Activated naive CD8-positive, alpha-beta T cell treated with anti-CD3 and anti-CD28 coated beads, Interleukin-2, amount 10 ng/mL, durations not matched to agents 7 days and 5 days (primary cell): Measurements from ENCODE around the gene SRI. TPM values are rescaled to one million over a fixed set of nuclear protein-coding genes. Genes with fewer than 3 reads are reported as not detected.
"Not testable (repeated sequence)": the region's sequence is repeated elsewhere in the genome, so short reads cannot be mapped to it uniquely, and the experiment has no call there.

Source experiments
- ATAC-seq: fragments of 150-1000 bp; cut with Tn5 transposase; one replicate; pipeline ENCODE4 v1.10.0; 2021; ENCODE audit warnings: low read depth, moderate library complexity
- POLR2A ChIA-PET: fragments of 350-600 bp; sonication (Branson Sonifier 250); formaldehyde crosslinking; loops from one replicate; lab custom pipeline; 2021; ENCODE audit warnings: antibody characterized with exemption; lab: Charles Lee
- DNase-seq: peaks from one replicate; pipeline ENCODE4 v3.0.0; 2021
- H3K27ac Mint-ChIP-seq: one replicate; pipeline ENCODE4 v1.8.0; 2022; ENCODE audit warnings: mild to moderate bottlenecking, mixed read lengths
- H3K27me3 Mint-ChIP-seq: one replicate; pipeline ENCODE4 v1.8.0; 2022; ENCODE audit warnings: mild to moderate bottlenecking, moderate library complexity, mixed read lengths
- H3K36me3 Mint-ChIP-seq: one replicate; pipeline ENCODE4 v1.8.0; 2021; ENCODE audit warnings: mild to moderate bottlenecking, mixed read lengths
- H3K4me1 Mint-ChIP-seq: one replicate; pipeline ENCODE4 v1.8.0; 2021; ENCODE audit warnings: mixed read lengths
- H3K4me3 Mint-ChIP-seq: one replicate; pipeline ENCODE4 v1.8.0; 2022; ENCODE audit warnings: mild to moderate bottlenecking, moderate library complexity, mixed read lengths
- H3K9me3 Mint-ChIP-seq: one replicate; pipeline ENCODE4 v1.8.0; 2021; ENCODE audit warnings: mixed read lengths
- total RNA-seq, 2 experiments: library from RNA; stranded (reverse); gene quantifications; one replicate each; pipeline ENCODE4 v1.2.3, GENCODE V29; 2021

SRI gene
- total RNA-seq, 2 experiments from 2014 or later = 108 to 119 TPM

- POLR2A ChIA-PET = no interaction called here
- Mint-ChIP-seq H3K4me3 (no peak overlapping the region), H3K27ac (no peak overlapping the region), H3K36me3 (peaks cover 27% of the 10 kb centered on the region), H3K27me3 (no peaks in the 10 kb centered on the region), H3K9me3 (no peaks in the 10 kb centered on the region), H3K4me1 (no peaks in the 10 kb centered on the region)
- ATAC-seq (no peak), DNase-seq (no peak)
Observed at GRCh38 chr7:88200261-88200660, 19.6 kb downstream of the SRI start.

- Mint-ChIP-seq H3K27me3 (no peaks in the 10 kb centered on the region), H3K9me3 (no peaks in the 10 kb centered on the region), H3K4me3 (no peak overlapping the region), H3K27ac (no peak overlapping the region), H3K36me3 (no peaks in the 10 kb centered on the region), H3K4me1 (no peaks in the 10 kb centered on the region)
- POLR2A ChIA-PET = no interaction called here
- DNase-seq (no peak), ATAC-seq (no peak)
Observed at GRCh38 chr7:88191911-88192310, 27.9 kb downstream of the SRI start.

GRCh38 chr7:88185650-88186049 lies 34.2 kb downstream of the SRI start:
- Mint-ChIP-seq H3K27me3 (no peaks in the 10 kb centered on the region), H3K27ac (no peak overlapping the region), H3K9me3 (no peaks in the 10 kb centered on the region), H3K4me1 (no peaks in the 10 kb centered on the region), H3K4me3 (no peak overlapping the region), H3K36me3 (peaks cover 1% of the 10 kb centered on the region)
- POLR2A ChIA-PET = no interaction called here
- no peak for ATAC-seq
- DNase-seq = no peak

GRCh38 chr7:88184848-88185304 lies 35.0 kb downstream of the SRI start:
- H3K27ac Mint-ChIP-seq = no peak overlapping the region
- H3K4me3 Mint-ChIP-seq = no peak overlapping the region
- DNase-seq (no peak), ATAC-seq (no peak)
- H3K9me3 Mint-ChIP-seq = no peaks in the 10 kb centered on the region
- H3K36me3 Mint-ChIP-seq = peaks cover 1% of the 10 kb centered on the region
- H3K4me1 Mint-ChIP-seq = no peaks in the 10 kb centered on the region
- H3K27me3 Mint-ChIP-seq = no peaks in the 10 kb centered on the region
- POLR2A ChIA-PET = no interaction called here

- Mint-ChIP-seq H3K27ac (no peak overlapping the region), H3K27me3 (no peaks in the 10 kb centered on the region), H3K36me3 (peaks cover 1% of the 10 kb centered on the region), H3K4me3 (no peak overlapping the region), H3K4me1 (no peaks in the 10 kb centered on the region), H3K9me3 (no peaks in the 10 kb centered on the region)
- DNase-seq = no peak
- ATAC-seq = no peak
- POLR2A ChIA-PET = no interaction called here
Observed at GRCh38 chr7:88183051-88183450, 36.8 kb downstream of the SRI start.

GRCh38 chr7:88176190-88176589 lies 43.6 kb downstream of the SRI start:
- DNase-seq (no peak), ATAC-seq (no peak)
- no peaks in the 10 kb centered on the region for H3K27me3 Mint-ChIP-seq
- H3K27ac Mint-ChIP-seq = no peak overlapping the region
- H3K4me1 Mint-ChIP-seq = no peaks in the 10 kb centered on the region
- no peaks in the 10 kb centered on the region for H3K9me3 Mint-ChIP-seq
- POLR2A ChIA-PET = no interaction called here
- H3K36me3 Mint-ChIP-seq = no peaks in the 10 kb centered on the region
- H3K4me3 Mint-ChIP-seq = no peak overlapping the region

- no peaks in the 10 kb centered on the region for H3K36me3 Mint-ChIP-seq
- POLR2A ChIA-PET = no interaction called here
- no peaks in the 10 kb centered on the region for H3K9me3 Mint-ChIP-seq
- H3K27ac Mint-ChIP-seq = no peak overlapping the region
- H3K4me1 Mint-ChIP-seq = no peaks in the 10 kb centered on the region
- DNase-seq = no peak
- H3K4me3 Mint-ChIP-seq = no peak overlapping the region
- ATAC-seq = no peak
- no peaks in the 10 kb centered on the region for H3K27me3 Mint-ChIP-seq
Observed at GRCh38 chr7:88172842-88173241, 47.0 kb downstream of the SRI start.

GRCh38 chr7:88169717-88170320 lies 50.0 kb downstream of the SRI start:
- H3K27me3 Mint-ChIP-seq = no peaks in the 10 kb centered on the region
- DNase-seq = no peak
- ATAC-seq = no peak
- POLR2A ChIA-PET = no interaction called here
- no peak overlapping the region for H3K27ac Mint-ChIP-seq
- no peak overlapping the region for H3K4me3 Mint-ChIP-seq
- H3K4me1 Mint-ChIP-seq = no peaks in the 10 kb centered on the region
- H3K36me3 Mint-ChIP-seq = no peaks in the 10 kb centered on the region
- no peaks in the 10 kb centered on the region for H3K9me3 Mint-ChIP-seq

GRCh38 chr7:88167721-88168120 lies 52.1 kb downstream of the SRI start:
- Mint-ChIP-seq H3K27ac (no peak overlapping the region), H3K4me1 (no peaks in the 10 kb centered on the region), H3K36me3 (no peaks in the 10 kb centered on the region), H3K4me3 (no peak overlapping the region), H3K9me3 (no peaks in the 10 kb centered on the region), H3K27me3 (no peaks in the 10 kb centered on the region)
- POLR2A ChIA-PET = no interaction called here
- DNase-seq (no peak), ATAC-seq (no peak)

- DNase-seq = no peak
- Mint-ChIP-seq H3K4me1 (no peaks in the 10 kb centered on the region), H3K36me3 (no peaks in the 10 kb centered on the region), H3K4me3 (no peak overlapping the region), H3K27me3 (no peaks in the 10 kb centered on the region), H3K9me3 (no peaks in the 10 kb centered on the region), H3K27ac (no peak overlapping the region)
- POLR2A ChIA-PET = interaction anchor here (0.5 kb wide), 1 partner anchor 55 kb away, joined by 3 read pairs; no protein-coding TSS in a partner anchor
- no peak for ATAC-seq
Observed at GRCh38 chr7:88167223-88167622, 52.6 kb downstream of the SRI start.

- no peaks in the 10 kb centered on the region for H3K4me1 Mint-ChIP-seq
- no peak for DNase-seq
- no peaks in the 10 kb centered on the region for H3K27me3 Mint-ChIP-seq
- no peak overlapping the region for H3K4me3 Mint-ChIP-seq
- H3K27ac Mint-ChIP-seq = no peak overlapping the region
- ATAC-seq = no peak
- no peaks in the 10 kb centered on the region for H3K36me3 Mint-ChIP-seq
- POLR2A ChIA-PET = no interaction called here
- no peaks in the 10 kb centered on the region for H3K9me3 Mint-ChIP-seq
Observed at GRCh38 chr7:88165697-88166096, 54.1 kb downstream of the SRI start.

- ATAC-seq, H3K27ac Mint-ChIP-seq: not testable (repeated sequence)
Observed at GRCh38 chr7:88159741-88160140, 60.1 kb downstream of the SRI start.

GRCh38 chr7:88156356-88156755 lies 63.5 kb downstream of the SRI start:
- DNase-seq (no peak), ATAC-seq (no peak)
- H3K27me3 Mint-ChIP-seq = no peaks in the 10 kb centered on the region
- no peaks in the 10 kb centered on the region for H3K4me1 Mint-ChIP-seq
- POLR2A ChIA-PET = no interaction called here
- H3K27ac Mint-ChIP-seq = no peak overlapping the region
- H3K9me3 Mint-ChIP-seq = peaks cover 14% of the 10 kb centered on the region
- peaks cover 11% of the 10 kb centered on the region for H3K36me3 Mint-ChIP-seq
- no peak overlapping the region for H3K4me3 Mint-ChIP-seq

More at GRCh38 chr7:88159741-88160140, 60.1 kb downstream of the SRI start:
- H3K4me3 Mint-ChIP-seq, POLR2A ChIA-PET, H3K27me3 Mint-ChIP-seq, DNase-seq, H3K4me1 Mint-ChIP-seq: not testable (repeated sequence)
- H3K9me3 Mint-ChIP-seq = peaks cover 14% of the 10 kb centered on the region
- peaks cover 11% of the 10 kb centered on the region for H3K36me3 Mint-ChIP-seq

GRCh38 chr7:88155756-88156155 lies 64.1 kb downstream of the SRI start:
- Mint-ChIP-seq H3K36me3 (peaks cover 11% of the 10 kb centered on the region), H3K9me3 (peaks cover 14% of the 10 kb centered on the region)
- POLR2A ChIA-PET = no interaction called here

More at GRCh38 chr7:88155756-88156155, 64.1 kb downstream of the SRI start:
- Mint-ChIP-seq H3K27me3 (no peaks in the 10 kb centered on the region), H3K4me3 (no peak overlapping the region), H3K27ac (no peak overlapping the region), H3K4me1 (no peaks in the 10 kb centered on the region)
- ATAC-seq (no peak), DNase-seq (no peak)
